HCT116 (cell line): ENCODE data around the gene CLASP2. TPM values are rescaled to one million over a fixed set of nuclear protein-coding genes. Genes with fewer than 3 reads are reported as not detected.

Experiments used
- ATAC-seq: fragments of 200-7000 bp; cut with Tn5 transposase; 2 replicates; pipeline ENCODE4 v1.9.1; 2020; ENCODE audit warnings: mild to moderate bottlenecking, moderate library complexity
- BruUV-seq: library from RNA; stranded (reverse); fragments of 400-500 nt; replicated peaks from 2 replicates; lab custom pipeline; 2021; lab: Mats Ljungman, UMichigan
- CTCF ChIA-PET: fragments of 300-600 bp; sonication (Branson Sonifier 250); formaldehyde crosslinking; loops from one replicate; lab custom pipeline; 2021; ENCODE audit warnings: antibody characterized with exemption; lab: Charles Lee
- POLR2A ChIA-PET: fragments of 300-600, 350-600 bp; sonication (Branson Sonifier 250); formaldehyde crosslinking; loops from one replicate; lab custom pipeline; 2021; ENCODE audit warnings: antibody characterized with exemption; lab: Charles Lee
- RAD21 ChIA-PET, 2 experiments: fragments of 300-600 bp; sonication (Branson Sonifier 250); formaldehyde crosslinking; loops; one replicate each; lab custom pipeline; 2023; ENCODE audit warnings: low total read pairs in 2 of 2; ENCODE audit not compliant: uncharacterized antibody in 2 of 2, unreplicated experiment in 2 of 2, low non-redundant PET in 1 of 2; lab: Charles Lee
- DNase-seq: peaks from one replicate; pipeline ENCODE4 v3.0.0-alpha.2; 2010; ENCODE audit warnings: low read depth, low spot score
- H2AFZ ChIP-seq: fragments of 200-600 bp; shearing (Covaris generic), sonication (generic); 2 replicates; pipeline ENCODE4 v1.6.1; 2017; ENCODE audit warnings: low read depth, mixed run types, mixed read lengths, antibody characterized with exemption, low read length; ENCODE audit not compliant: poor library complexity, severe bottlenecking
- H3K27ac ChIP-seq: 2 replicates; pipeline ENCODE4 v1.5.1; 2012; ENCODE audit warnings: low read depth, low read length
- H3K27me3 ChIP-seq: fragments of 200-600 bp; sonication (generic); 2 replicates; pipeline ENCODE4 v1.6.1; 2016; ENCODE audit warnings: mixed run types, low read length, mixed read lengths; ENCODE audit not compliant: insufficient read depth
- H3K36me3 ChIP-seq, 2 experiments: fragments of 200-500 bp in 1 of 2; fragments of 200-600 bp in 1 of 2; sonication (Bioruptor generic) in 1 of 2; sonication (generic) in 1 of 2; 2 replicates each; pipeline versions ENCODE4 v1.5.1 to v1.6.1; 2014 to 2016; ENCODE audit warnings: low read length in 2 of 2, inconsistent platforms in 1 of 2, mixed read lengths in 1 of 2, mixed run types in 1 of 2; ENCODE audit not compliant: insufficient read depth in 2 of 2, control insufficient read depth in 1 of 2
- H3K4me1 ChIP-seq, 2 experiments: fragments of 200-600 bp in 1 of 2; sonication (generic) in 1 of 2; 2 replicates each; pipeline versions ENCODE4 v1.5.1 to v1.6.1; 2012 to 2017; ENCODE audit warnings: low read length in 2 of 2, inconsistent platforms in 1 of 2, mild to moderate bottlenecking in 1 of 2, mixed read lengths in 1 of 2, mixed run types in 1 of 2, moderate library complexity in 1 of 2; ENCODE audit not compliant: insufficient read depth in 2 of 2, control insufficient read depth in 1 of 2
- H3K4me2 ChIP-seq: fragments of 200-600 bp; sonication (generic); 2 replicates; pipeline ENCODE4 v1.6.1; 2017; ENCODE audit warnings: mixed run types, low read length, mixed read lengths
- H3K4me3 ChIP-seq, 2 experiments: fragments of 200-600 bp in 1 of 2; sonication (generic) in 1 of 2; replicated peaks in 1 of 2; 2 replicates each; pipeline ENCODE4 v1.5.1; 2011 to 2016; ENCODE audit warnings: low read length in 2 of 2, control low read depth in 1 of 2, low read depth in 1 of 2, mild to moderate bottlenecking in 1 of 2, mixed read lengths in 1 of 2, mixed run types in 1 of 2
- H3K79me2 ChIP-seq: fragments of 200-600 bp; sonication (generic); 2 replicates; pipeline ENCODE4 v1.6.1; 2017; ENCODE audit warnings: mild to moderate bottlenecking, mixed run types, low read length, moderate library complexity, mixed read lengths; ENCODE audit not compliant: insufficient read depth
- H3K9ac ChIP-seq: fragments of 200-600 bp; sonication (generic); 2 replicates; pipeline ENCODE4 v1.6.1; 2016; ENCODE audit warnings: low read length, mixed read lengths
- H3K9me2 ChIP-seq: fragments of 200-600 bp; sonication (generic), shearing (Covaris generic); 2 replicates; pipeline ENCODE4 v1.6.1; 2017; ENCODE audit warnings: mixed run types, mild to moderate bottlenecking, moderate library complexity; ENCODE audit not compliant: insufficient read depth
- H3K9me3 ChIP-seq, 2 experiments: fragments of 200-500 bp in 1 of 2; fragments of 200-600 bp in 1 of 2; sonication (Bioruptor generic) in 1 of 2; sonication (generic) in 1 of 2; 2 replicates each; pipeline ENCODE4 v1.6.1; 2014 to 2017; ENCODE audit warnings: low read length in 2 of 2, mixed read lengths in 2 of 2, inconsistent platforms in 1 of 2, low read depth in 1 of 2, mild to moderate bottlenecking in 1 of 2, mixed run types in 1 of 2, moderate library complexity in 1 of 2; ENCODE audit not compliant: control insufficient read depth in 1 of 2, insufficient read depth in 1 of 2
- H4K20me1 ChIP-seq: fragments of 200-600 bp; sonication (generic), shearing (Covaris generic); 2 replicates; pipeline ENCODE4 v1.6.1; 2017; ENCODE audit warnings: mixed run types, mild to moderate bottlenecking, moderate library complexity; ENCODE audit not compliant: insufficient read depth
- CBX3 ChIP-seq: IDR thresholded peaks from 2 replicates; pipeline ENCODE4 v1.6.1; 2012; ENCODE audit warnings: low read depth
- CEBPB ChIP-seq: IDR thresholded peaks from 2 replicates; pipeline ENCODE4 v1.6.1; 2012; ENCODE audit warnings: low read depth
- EGR1 ChIP-seq: IDR thresholded peaks from 2 replicates; pipeline ENCODE4 v1.6.1; 2012; ENCODE audit warnings: low read depth
- ELF1 ChIP-seq: IDR thresholded peaks from 2 replicates; pipeline ENCODE4 v1.6.1; 2012; ENCODE audit warnings: low read depth, borderline replicate concordance
- EZH2 ChIP-seq: fragments of 200-600 bp; sonication (generic); IDR thresholded peaks from 2 replicates; pipeline ENCODE4 v1.6.1; 2017; ENCODE audit warnings: antibody characterized with exemption, mixed run types
- POLR2A ChIP-seq: IDR thresholded peaks from 2 replicates; pipeline ENCODE4 v1.7.0; 2011; ENCODE audit warnings: borderline replicate concordance; ENCODE audit not compliant: insufficient read depth, insufficient read length; ENCODE audit errors: extremely low read depth
- POLR2AphosphoS5 ChIP-seq: IDR thresholded peaks from 2 replicates; pipeline ENCODE4 v1.6.1; 2011; ENCODE audit warnings: mild to moderate bottlenecking, low read depth, low read length, moderate library complexity
- RAD21 ChIP-seq: IDR thresholded peaks from 2 replicates; pipeline ENCODE4 v1.6.1; 2012; ENCODE audit warnings: low read depth, mild to moderate bottlenecking
- SIN3A ChIP-seq: IDR thresholded peaks from 2 replicates; pipeline ENCODE4 v1.6.1; 2012; ENCODE audit warnings: low read depth
- SP1 ChIP-seq: IDR thresholded peaks from 2 replicates; pipeline ENCODE4 v1.6.1; 2012; ENCODE audit warnings: low read depth
- TCF7L2 ChIP-seq: IDR thresholded peaks from 2 replicates; pipeline ENCODE4 v1.7.0; 2011; ENCODE audit warnings: borderline replicate concordance, inconsistent platforms; ENCODE audit not compliant: insufficient read depth, insufficient read length; ENCODE audit errors: extremely low read depth
- YY1 ChIP-seq: IDR thresholded peaks from 2 replicates; pipeline ENCODE4 v1.6.1; 2011; ENCODE audit warnings: low read length, low read depth, moderate library complexity, mild to moderate bottlenecking; ENCODE audit not compliant: insufficient replicate concordance; ENCODE audit errors: extremely low read depth
- ZFX ChIP-seq: fragments of 450-650 bp; IDR thresholded peaks from 2 replicates; pipeline ENCODE4 v1.6.1; 2017
- ZNF274 ChIP-seq: fragments of 200-500 bp; sonication (Bioruptor generic); IDR thresholded peaks from 2 replicates; pipeline ENCODE4 v1.6.1; 2014; ENCODE audit warnings: mild to moderate bottlenecking, low read depth, low read length, inconsistent platforms
- intact Hi-C: fragments of 100-400 bp; cut with micrococcal nuclease; formaldehyde crosslinking; loops from 2 replicates; pipeline ENCODE4 v1.10.0; 2022
- total RNA-seq: library from RNA; stranded (reverse); gene quantifications from one replicate; pipeline ENCODE4 v1.2.1, GENCODE V29; 2021; ENCODE audit not compliant: unreplicated experiment

CLASP2 gene
- total RNA-seq, 1 experiment from 2014 or later: 36.3 TPM

- Histone ChIP-seq H2AFZ (no peak overlapping the region), H3K79me2 (no peaks in the 10 kb centered on the region), H3K27ac (no peak overlapping the region), H4K20me1 (no peaks in the 10 kb centered on the region), H3K4me3 (no peak overlapping the region), H3K36me3 (no peaks in the 10 kb centered on the region), H3K4me1 (no peaks in the 10 kb centered on the region), H3K9me3 (no peaks in the 10 kb centered on the region), H3K9ac (no peak overlapping the region), H3K27me3 (no peaks in the 10 kb centered on the region), H3K4me2 (no peak overlapping the region), H3K9me2 (no peaks in the 10 kb centered on the region)
- no peak for ATAC-seq
- no peak for TF ChIP-seq SIN3A
- TF ChIP-seq POLR2AphosphoS5: no peak
- no peak for TF ChIP-seq ZNF274
- no peak for TF ChIP-seq ZFX
- no peak for TF ChIP-seq YY1
- no peak for TF ChIP-seq CEBPB
- no peak for TF ChIP-seq SP1
- TF ChIP-seq TCF7L2: no peak
- TF ChIP-seq ELF1: no peak
- TF ChIP-seq EZH2: no peak
- POLR2A ChIA-PET: no interaction called here
- intact Hi-C loops: no loop called here
- CTCF ChIA-PET: interaction anchor here (0.6 kb wide), 1 partner anchor 47 kb away, joined by 3 read pairs; no protein-coding TSS in a partner anchor
- BruUV-seq: no TSS peak
- no peak for DNase-seq
- RAD21 ChIA-PET: no interaction called here
Measured at GRCh38 chr3:33746416-33747116, 28.5 kb upstream of the CLASP2 start.

DNA sequence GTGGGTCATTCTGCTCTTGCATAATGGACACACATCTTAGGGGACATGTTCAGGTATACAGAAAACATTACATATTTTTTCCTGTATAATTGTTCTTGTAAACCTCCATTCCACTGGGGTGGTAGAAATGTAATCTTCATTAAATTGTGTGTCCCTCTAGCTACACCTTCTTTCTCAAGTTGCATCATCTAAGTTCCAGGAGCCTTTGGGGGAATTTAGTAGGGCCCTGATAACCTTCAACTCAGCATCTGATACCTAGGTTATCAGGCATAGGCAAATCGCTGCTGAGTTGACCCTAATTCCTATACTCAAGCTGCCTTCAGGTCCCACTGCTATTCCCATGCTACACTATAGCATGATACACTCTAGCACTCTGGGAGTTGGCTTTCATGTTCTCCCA is 19.1 kb upstream of the CLASP2 start:
- Histone ChIP-seq H3K4me2 (no peak overlapping the region), H3K4me1 (no peaks in the 10 kb centered on the region), H3K79me2 (no peaks in the 10 kb centered on the region), H3K36me3 (no peaks in the 10 kb centered on the region), H3K27ac (no peak overlapping the region), H4K20me1 (no peaks in the 10 kb centered on the region), H3K9me3 (peaks cover 0 to 5% of the 10 kb centered on the region in 2 experiments; a peak in 3 of 4 replicates), H2AFZ (no peak overlapping the region)
- ChIA-PET CTCF (no interaction called here), POLR2A (no interaction called here)
- DNase-seq: no peak
- intact Hi-C loops: no loop called here
- BruUV-seq: no TSS peak
- TF ChIP-seq POLR2A (no peak), EGR1 (no peak), RAD21 (no peak), CBX3 (no peak), YY1 (no peak)
- TF ChIP-seq, all 23 proteins: peak for 0
- Histone ChIP-seq H3K9me2 (no peaks in the 10 kb centered on the region), H3K9ac (no peak overlapping the region), H3K4me3 (no peak overlapping the region), H3K27me3 (no peaks in the 10 kb centered on the region)
- no peak for ATAC-seq
- RAD21 ChIA-PET: no interaction called here
